Smooth muscle cell (in vitro differentiated cells): ENCODE data around the gene LIN54. TPM values are rescaled to one million over a fixed set of nuclear protein-coding genes. Genes with fewer than 3 reads are reported as not detected.
A peak's percentile ranks its signal among the peaks of the same experiment; 100 is the strongest.
"Not testable (repeated sequence)": the region's sequence is repeated elsewhere in the genome, so short reads cannot be mapped to it uniquely, and the experiment has no call there.

Source experiments
- DNase-seq: peaks from one replicate; lab custom pipeline; 2025; ENCODE audit not compliant: unreplicated experiment; lab: John Stamatoyannopoulos, UW
- H2AFZ ChIP-seq: fragments of 200-600 bp; sonication (generic); 2 replicates; pipeline ENCODE4 v1.6.0; 2016; ENCODE audit warnings: antibody characterized with exemption, low read depth, mild to moderate bottlenecking
- H3F3A ChIP-seq: fragments of 200-600 bp; sonication (generic); 2 replicates; pipeline ENCODE4 v1.6.0; 2017; ENCODE audit warnings: antibody characterized with exemption, low read depth
- H3K27ac ChIP-seq: fragments of 200-600 bp; sonication (generic); 2 replicates; pipeline ENCODE4 v1.5.1; 2016; ENCODE audit warnings: low read depth, mild to moderate bottlenecking
- H3K27me3 ChIP-seq: fragments of 200-600 bp; sonication (generic); 2 replicates; pipeline ENCODE4 v1.6.1; 2016; ENCODE audit warnings: low read depth, mild to moderate bottlenecking
- H3K36me3 ChIP-seq: fragments of 200-600 bp; sonication (generic); 2 replicates; pipeline ENCODE4 v1.5.1; 2016; ENCODE audit warnings: low read depth
- H3K4me1 ChIP-seq: fragments of 200-600 bp; sonication (generic); 2 replicates; pipeline ENCODE4 v1.5.1; 2016; ENCODE audit warnings: low read depth
- H3K4me2 ChIP-seq: fragments of 200-600 bp; sonication (generic); 2 replicates; pipeline ENCODE4 v1.6.0; 2016; ENCODE audit warnings: mild to moderate bottlenecking
- H3K4me3 ChIP-seq: fragments of 200-600 bp; sonication (generic); 2 replicates; pipeline ENCODE4 v1.5.1; 2016; ENCODE audit warnings: mild to moderate bottlenecking
- H3K79me2 ChIP-seq: fragments of 200-600 bp; sonication (generic); 2 replicates; pipeline ENCODE4 v1.6.0; 2016; ENCODE audit warnings: low read depth, mild to moderate bottlenecking
- H3K9ac ChIP-seq: fragments of 200-600 bp; sonication (generic); 2 replicates; pipeline ENCODE4 v1.6.0; 2016; ENCODE audit warnings: low read depth
- H3K9me3 ChIP-seq: fragments of 200-600 bp; sonication (generic); replicated peaks from 2 replicates; pipeline ENCODE4 v1.5.1; 2016; ENCODE audit warnings: low read depth
- H4K20me1 ChIP-seq: fragments of 200-600 bp; sonication (generic); 2 replicates; pipeline ENCODE4 v1.6.0; 2016; ENCODE audit warnings: low read depth
- CTCF ChIP-seq: fragments of 200-600 bp; sonication (generic); IDR thresholded peaks from 2 replicates; pipeline ENCODE4 v1.5.1; 2017; ENCODE audit warnings: borderline replicate concordance, mild to moderate bottlenecking, antibody characterized with exemption; ENCODE audit not compliant: insufficient read depth, poor library complexity, severe bottlenecking
- WGBS: methylation state at CpG from one replicate; pipeline ENCODE4 v1.1.7; 2016; ENCODE audit warnings: low lambda C conversion rate; 5-methylcytosine and 5-hydroxymethylcytosine counted together
- polyA plus RNA-seq: library from polyadenylated mRNA; unstranded; fragments of >200 nt; fragmentation: Nextera tagmentation; extraction: Ambion mirVana; gene quantifications from 2 replicates; pipeline ENCODE4 v1.2.1, GENCODE V29; 2016
- total RNA-seq: library from RNA; depleted of rRNA; stranded (reverse); fragments of >200 nt; gene quantifications from 2 replicates; pipeline ENCODE4 v1.2.3, GENCODE V29; 2014

Gene LIN54
- total and polyA plus RNA-seq, 2 experiments from 2014 or later: 5.0 to 24.1 TPM

GRCh38 chr4:83010111-83010521 is 507 bp downstream of the LIN54 start:
- under 1% methylated on average over 10 of the region's 14 CpGs for WGBS
- peaks cover 7% of the 10 kb centered on the region for H4K20me1 ChIP-seq
- no peaks in the 10 kb centered on the region for H3K9me3 ChIP-seq
- H3K27ac ChIP-seq: peak overlapping the region; percentile 98
- no peaks in the 10 kb centered on the region for H3K27me3 ChIP-seq
- H2AFZ ChIP-seq: peak overlapping the region; percentile 99
- DNase-seq: no peak
- peaks cover 11% of the 10 kb centered on the region for H3F3A ChIP-seq
- peak overlapping the region; percentile 98 for H3K4me3 ChIP-seq
- H3K36me3 ChIP-seq: no peaks in the 10 kb centered on the region
- H3K4me2 ChIP-seq: peak overlapping the region; percentile 99
- H3K9ac ChIP-seq: peak overlapping the region; percentile 98
- peaks cover 26% of the 10 kb centered on the region for H3K4me1 ChIP-seq
- TF ChIP-seq CTCF: no peak
- peaks cover 48% of the 10 kb centered on the region for H3K79me2 ChIP-seq

GRCh38 chr4:83009529-83009928 is 1.1 kb downstream of the LIN54 start:
- peak overlapping the region; percentile 99 for H2AFZ ChIP-seq
- 72% methylated on average over 3 of the region's 3 CpGs for WGBS
- H3K9me3 ChIP-seq: no peaks in the 10 kb centered on the region
- H3K27me3 ChIP-seq: no peaks in the 10 kb centered on the region
- peaks cover 11% of the 10 kb centered on the region for H3F3A ChIP-seq
- H3K4me1 ChIP-seq: peaks cover 26% of the 10 kb centered on the region
- H3K9ac ChIP-seq: peak overlapping the region; percentile 98
- no peak for TF ChIP-seq CTCF
- peak overlapping the region; percentile 98 for H3K27ac ChIP-seq
- DNase-seq: no peak
- peak overlapping the region; percentile 99 for H3K4me2 ChIP-seq
- peak overlapping the region; percentile 98 for H3K4me3 ChIP-seq
- peaks cover 7% of the 10 kb centered on the region for H4K20me1 ChIP-seq
- peaks cover 54% of the 10 kb centered on the region for H3K79me2 ChIP-seq
- no peaks in the 10 kb centered on the region for H3K36me3 ChIP-seq

GRCh38 chr4:83003044-83003791 is 7.4 kb downstream of the LIN54 start:
- H3K9me3 ChIP-seq, DNase-seq, H3K27me3 ChIP-seq, H3K4me3 ChIP-seq, H3K9ac ChIP-seq, H3K36me3 ChIP-seq, H3F3A ChIP-seq, H3K27ac ChIP-seq, H2AFZ ChIP-seq, H3K4me1 ChIP-seq, H3K4me2 ChIP-seq: not testable (repeated sequence)
- Histone ChIP-seq H3K79me2 (peaks cover 73% of the 10 kb centered on the region), H4K20me1 (peaks cover 22% of the 10 kb centered on the region)
- WGBS: 97% methylated on average over 14 of the region's 14 CpGs

GRCh38 chr4:83002329-83002728 is 8.3 kb downstream of the LIN54 start:
- no peaks in the 10 kb centered on the region for H3K4me1 ChIP-seq
- WGBS: 98% methylated on average over 3 of the region's 3 CpGs
- H3F3A ChIP-seq: no peaks in the 10 kb centered on the region
- H3K9me3 ChIP-seq: no peaks in the 10 kb centered on the region
- H3K9ac ChIP-seq: no peak overlapping the region
- H2AFZ ChIP-seq: no peak overlapping the region
- DNase-seq: no peak
- H3K4me3 ChIP-seq: no peak overlapping the region
- no peaks in the 10 kb centered on the region for H3K36me3 ChIP-seq
- no peak for TF ChIP-seq CTCF
- no peak overlapping the region for H3K4me2 ChIP-seq
- peaks cover 68% of the 10 kb centered on the region for H3K79me2 ChIP-seq
- H3K27me3 ChIP-seq: no peaks in the 10 kb centered on the region
- peaks cover 22% of the 10 kb centered on the region for H4K20me1 ChIP-seq
- H3K27ac ChIP-seq: no peak overlapping the region
